DOHH2 (cell line): ENCODE data around the gene CFAP58.

Experiments
- CTCF ChIP-seq: fragments of 200-600 bp; sonication (generic); IDR thresholded peaks from one replicate; pipeline ENCODE4 v1.5.1; 2014; ENCODE audit warnings: antibody characterized with exemption, mild to moderate bottlenecking, low read depth, low read length; ENCODE audit not compliant: poor library complexity, severe bottlenecking
- EZH2phosphoT487 ChIP-seq: fragments of 200-600 bp; sonication (generic); IDR thresholded peaks from 2 replicates; pipeline ENCODE4 v1.6.1; 2017; ENCODE audit warnings: borderline replicate concordance, mild to moderate bottlenecking, antibody characterized with exemption, low read length, moderate library complexity, mixed read lengths

- TF ChIP-seq CTCF = no peak
- TF ChIP-seq EZH2phosphoT487 = no peak
Measured at GRCh38 chr10:104486803-104487202, 133.2 kb downstream of the CFAP58 start.
